NCI-H460 (cell line): Measurements from ENCODE around the gene GCC1. TPM values are rescaled to one million over a fixed set of nuclear protein-coding genes. Genes with fewer than 3 reads are reported as not detected.
A peak's percentile ranks its signal among the peaks of the same experiment; 100 is the strongest.
"Not testable (repeated sequence)": the region's sequence is repeated elsewhere in the genome, so short reads cannot be mapped to it uniquely, and the experiment has no call there.

Experiments
- DNase-seq: peaks from one replicate; pipeline ENCODE4 v3.0.0-alpha.2; 2016; ENCODE audit warnings: low read depth; ENCODE audit errors: extremely low read depth
- total RNA-seq: library from RNA; depleted of rRNA; stranded (reverse); fragments of >200 nt; shearing (Covaris generic); gene quantifications from 2 replicates; pipeline ENCODE4 v1.2.3, GENCODE V29; 2014

The GCC1 gene
- total RNA-seq, 1 experiment from 2014 or later = 19.5 TPM

GRCh38 chr7:127591591-127591990 lies 6.2 kb upstream of the GCC1 start:
- DNase-seq = no peak

- DNase-seq = no peak
Measured at GRCh38 chr7:127591189-127591588, 5.8 kb upstream of the GCC1 start.

GRCh38 chr7:127589896-127590295 lies 4.5 kb upstream of the GCC1 start:
- DNase-seq = no peak

- peak; percentile 45 for DNase-seq
Measured at GRCh38 chr7:127588697-127589482, 3.5 kb upstream of the GCC1 start.

GRCh38 chr7:127588019-127588696 lies 2.8 kb upstream of the GCC1 start, which contains the start of gene ARF5:
Gene ARF5 (plus strand): TSS chr7:127588411. CDS start chr7:127588499, 88 bp downstream.
- peak; percentile 81 for DNase-seq

- DNase-seq = no peak
Measured at GRCh38 chr7:127587663-127588018, 2.2 kb upstream of the GCC1 start.

GRCh38 chr7:127586346-127586745 lies 950 bp upstream of the GCC1 start:
- DNase-seq = no peak

GRCh38 chr7:127584648-127585043 lies 750 bp downstream of the GCC1 start:
- DNase-seq = no peak

- DNase-seq = no peak
Measured at GRCh38 chr7:127582361-127582760, 3.0 kb downstream of the GCC1 start.

- DNase-seq = no peak
Measured at GRCh38 chr7:127581716-127582115, 3.7 kb downstream of the GCC1 start.

- DNase-seq = no peak
Measured at GRCh38 chr7:127580612-127581011, 4.8 kb downstream of the GCC1 start.

GRCh38 chr7:127578711-127579275 lies 6.6 kb downstream of the GCC1 start:
- no peak for DNase-seq

- DNase-seq = no peak
Measured at GRCh38 chr7:127578036-127578684, 7.2 kb downstream of the GCC1 start.

- DNase-seq = no peak
Measured at GRCh38 chr7:127571741-127572505, 13.5 kb downstream of the GCC1 start.

GRCh38 chr7:127568034-127568433 lies 17.4 kb downstream of the GCC1 start:
- DNase-seq = not testable (repeated sequence)

GRCh38 chr7:127566242-127566641 lies 19.2 kb downstream of the GCC1 start:
- DNase-seq = no peak

GRCh38 chr7:127557803-127558202 lies 27.6 kb downstream of the GCC1 start:
- no peak for DNase-seq

- no peak for DNase-seq
Measured at GRCh38 chr7:127556404-127556803, 29.0 kb downstream of the GCC1 start.

GRCh38 chr7:127551941-127552340 lies 33.5 kb downstream of the GCC1 start:
- no peak for DNase-seq

- no peak for DNase-seq
Measured at GRCh38 chr7:127550247-127550646, 35.1 kb downstream of the GCC1 start.

GRCh38 chr7:127546313-127546712 lies 39.1 kb downstream of the GCC1 start:
- DNase-seq = no peak
